A549 (cell line): ENCODE measurements around the gene ULK4. TPM values are rescaled to one million over a fixed set of nuclear protein-coding genes. Genes with fewer than 3 reads are reported as not detected.

Experiments
- ATAC-seq, 2 experiments: fragments of 200-7000 bp in 1 of 2; fragments of >200 bp in 1 of 2; cut with Nextera tagmentation in 1 of 2; cut with Tn5 transposase in 1 of 2; 3 replicates each; pipeline versions ENCODE4 v1.8.0 to v1.9.1; 2018 to 2020; ENCODE audit warnings: mild to moderate bottlenecking in 1 of 2, moderate library complexity in 1 of 2
- CTCF ChIA-PET: fragments of 300-600 bp; sonication (Branson Sonifier 250); formaldehyde crosslinking; extraction: SDS; loops from one replicate; lab custom pipeline; 2021; ENCODE audit warnings: antibody characterized with exemption, inconsistent platforms; lab: Yijun Ruan, JAX
- POLR2A ChIA-PET: fragments of 350-600 bp; formaldehyde crosslinking; extraction: SDS; loops from one replicate; lab custom pipeline; 2021; ENCODE audit warnings: antibody characterized with exemption, inconsistent platforms; lab: Yijun Ruan, JAX
- DNase-seq, 2 experiments: peaks; one replicate each; pipeline versions ENCODE4 v3.0.0 to v3.0.0-alpha.2; 2011 to 2016; ENCODE audit warnings: low read depth in 1 of 2, low spot score in 1 of 2
- FAIRE-seq: peaks from 2 replicates; lab custom pipeline; 2011; peaks lifted over from hg19 to GRCh38; lab: Jason Lieb, UNC
- H3K27ac ChIP-seq, 2 experiments: fragments of >200 bp; sonication (Bioruptor Twin); formaldehyde crosslinking; 3 replicates each; pipeline ENCODE4 v1.5.1; 2016 to 2017
- H3K4me1 ChIP-seq: fragments of >200 bp; sonication (Bioruptor Twin); formaldehyde crosslinking; 3 replicates; pipeline ENCODE4 v1.6.1; 2016
- H3K4me2 ChIP-seq: fragments of >200 bp; sonication (Bioruptor Twin); formaldehyde crosslinking; 3 replicates; pipeline ENCODE4 v1.6.1; 2016
- H3K4me3 ChIP-seq: fragments of >200 bp; sonication (Bioruptor Twin); formaldehyde crosslinking; 3 replicates; pipeline ENCODE4 v1.5.1; 2016
- H3K9me3 ChIP-seq: fragments of >200 bp; sonication (Bioruptor Twin); formaldehyde crosslinking; 3 replicates; pipeline ENCODE4 v1.6.1; 2016
- CEBPB ChIP-seq, 2 experiments: fragments of >200 bp in 1 of 2; sonication (Bioruptor Twin) in 1 of 2; formaldehyde crosslinking in 1 of 2; IDR thresholded peaks; 2 replicates each; pipeline ENCODE4 v1.6.1; 2012 to 2016
- CHD4 ChIP-seq: fragments of 200-600 bp; sonication (generic); IDR thresholded peaks from 2 replicates; pipeline ENCODE4 v1.6.1; 2016; ENCODE audit warnings: antibody characterized with exemption, mild to moderate bottlenecking, borderline replicate concordance
- ELK1 ChIP-seq: fragments of 150-350 bp; IDR thresholded peaks from 2 replicates; pipeline ENCODE4 v1.6.1; 2014; ENCODE audit warnings: low read depth, mild to moderate bottlenecking, low read length
- EP300 ChIP-seq, 2 experiments: fragments of >200 bp; sonication (Bioruptor Twin); formaldehyde crosslinking; IDR thresholded peaks; 2 replicates in 1 of 2; 3 replicates in 1 of 2; pipeline ENCODE4 v1.6.1; 2016 to 2017
- FOSB ChIP-seq: fragments of 250-450 bp; sonication (Bioruptor Pico); IDR thresholded peaks from 2 replicates; pipeline ENCODE4 v1.5.0; 2020; ENCODE audit warnings: mild to moderate bottlenecking, moderate library complexity
- FOSL2 ChIP-seq, 2 experiments: fragments of 450-650 bp in 1 of 2; fragments of >200 bp in 1 of 2; sonication (Bioruptor Twin) in 1 of 2; formaldehyde crosslinking; IDR thresholded peaks; 2 replicates each; pipeline versions ENCODE4 v1.5.0 to v1.6.1; 2016 to 2020; ENCODE audit warnings: mild to moderate bottlenecking in 1 of 2, moderate library complexity in 1 of 2
- HEYL ChIP-seq: fragments of 250-450 bp; sonication (Bioruptor Pico); IDR thresholded peaks from 2 replicates; pipeline ENCODE4 v1.8.0; 2021; ENCODE audit warnings: mild to moderate bottlenecking, moderate library complexity
- HMGXB4 ChIP-seq: fragments of 250-450 bp; sonication (Bioruptor Pico); IDR thresholded peaks from 2 replicates; pipeline ENCODE4 v1.5.0; 2021; ENCODE audit warnings: mild to moderate bottlenecking, moderate library complexity, borderline replicate concordance
- HOXA7 ChIP-seq: fragments of 250-450 bp; sonication (Bioruptor Pico); IDR thresholded peaks from 2 replicates; pipeline ENCODE4 v1.5.0; 2020; ENCODE audit warnings: mild to moderate bottlenecking, moderate library complexity
- HOXB13 ChIP-seq: fragments of 250-450 bp; sonication (Bioruptor Pico); IDR thresholded peaks from 2 replicates; pipeline ENCODE4 v1.5.0; 2020; ENCODE audit warnings: low read depth, mild to moderate bottlenecking, moderate library complexity
- JUN ChIP-seq, 2 experiments: fragments of >200 bp; sonication (Bioruptor Twin); formaldehyde crosslinking; IDR thresholded peaks; 2 replicates in 1 of 2; 3 replicates in 1 of 2; pipeline ENCODE4 v1.6.1; 2016 to 2017
- JUNB ChIP-seq: fragments of >200 bp; sonication (Bioruptor Twin); formaldehyde crosslinking; IDR thresholded peaks from 2 replicates; pipeline ENCODE4 v1.6.1; 2016
- KDM1A ChIP-seq: fragments of 200-600 bp; sonication (generic); IDR thresholded peaks from 2 replicates; pipeline ENCODE4 v1.6.1; 2016; ENCODE audit warnings: low read depth, mild to moderate bottlenecking
- NPAS2 ChIP-seq: fragments of 250-450 bp; sonication (Bioruptor Pico); IDR thresholded peaks from 2 replicates; pipeline ENCODE4 v1.8.0; 2022; ENCODE audit warnings: mild to moderate bottlenecking, moderate library complexity, borderline replicate concordance
- POLR2A ChIP-seq: IDR thresholded peaks from 2 replicates; pipeline ENCODE4 v1.6.1; 2012; ENCODE audit warnings: mild to moderate bottlenecking, low read length
- TFCP2L1 ChIP-seq: fragments of 250-450 bp; sonication (Bioruptor Pico); IDR thresholded peaks from 2 replicates; pipeline ENCODE4 v1.5.0; 2021; ENCODE audit warnings: mild to moderate bottlenecking
- TP53 ChIP-seq: fragments of 250-450 bp; sonication (Bioruptor Pico); IDR thresholded peaks from 2 replicates; pipeline ENCODE4 v1.5.0; 2021; ENCODE audit warnings: mild to moderate bottlenecking, moderate library complexity
- ZFP36 ChIP-seq: fragments of 450-650 bp; IDR thresholded peaks from 2 replicates; pipeline ENCODE4 v1.6.1; 2014; ENCODE audit warnings: borderline replicate concordance; ENCODE audit not compliant: partially characterized antibody
- ZNF302 ChIP-seq: fragments of 250-450 bp; sonication (Bioruptor Pico); IDR thresholded peaks from 2 replicates; pipeline ENCODE4 v1.9.0; 2021; ENCODE audit warnings: inconsistent platforms, mild to moderate bottlenecking, moderate library complexity
- WGBS: methylation state at CpG from one replicate; pipeline ENCODE4 v1.1.6; 2017; ENCODE audit errors: missing lambda C conversion rate; 5-methylcytosine and 5-hydroxymethylcytosine counted together
- polyA plus RNA-seq, 4 experiments: library from polyadenylated mRNA; depleted of rRNA in 3 of 4; stranded (reverse); fragments of >200 nt; fragmentation: RNase III in 1 of 4; extraction: RNeasy Plus Mini Kit Qiagen cat#74134 plus additional on column Dnase treatment in 1 of 4; gene quantifications; 2 replicates in 3 of 4; 3 replicates in 1 of 4; pipeline ENCODE4 v1.2.3, GENCODE V29; 2011 to 2017
- TF ChIP-seq, protein P1 (sequence below): fragments of 450-650 bp; IDR thresholded peaks from 2 replicates; pipeline ENCODE4 v1.6.1; 2014; ENCODE audit warnings: antibody characterized with exemption
- TF ChIP-seq, protein P2 (sequence below): fragments of >200 bp; sonication (Bioruptor Twin); formaldehyde crosslinking; IDR thresholded peaks from 2 replicates; pipeline ENCODE4 v1.6.1; 2016
- TF ChIP-seq, protein P3 (sequence below): fragments of 200-600 bp; sonication (generic); IDR thresholded peaks from 2 replicates; pipeline ENCODE4 v1.6.1; 2016; ENCODE audit warnings: antibody characterized with exemption, mild to moderate bottlenecking, moderate library complexity

ULK4 gene
- polyA plus RNA-seq, 2 of the 4 experiments (the other 2 are of a cell fraction): 4.9 to 7.7 TPM

DNA sequence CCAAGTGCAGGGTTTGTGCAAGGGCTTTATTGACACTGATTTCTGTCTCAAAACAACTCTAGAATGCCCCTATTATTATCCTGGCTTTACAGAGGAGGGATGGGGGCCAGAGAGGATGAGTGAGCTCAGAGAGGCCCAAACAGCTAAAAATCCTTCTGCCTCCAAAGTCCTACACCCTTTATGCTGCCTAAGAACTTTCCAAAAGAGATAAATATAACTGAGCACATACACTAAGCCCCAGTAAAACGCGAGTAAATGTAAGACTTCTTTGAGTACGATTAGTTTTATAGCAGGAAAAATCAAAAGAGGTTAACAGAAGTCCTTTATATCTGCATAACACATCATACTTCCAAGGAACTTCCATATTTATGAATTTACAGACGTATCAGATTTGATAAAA, 613.5 kb downstream of the ULK4 start:
- 83% methylated on average over 4 of the region's 4 CpGs for WGBS
- no peaks in the 10 kb centered on the region for H3K4me1 ChIP-seq
- no peak for FAIRE-seq
- H3K27ac ChIP-seq: no peak overlapping the region
- ChIA-PET CTCF (interaction anchor here (1.9 kb wide), 1 partner anchor 764 kb away, joined by 4 read pairs; no protein-coding TSS in a partner anchor), POLR2A (no interaction called here)
- ATAC-seq: no peak
- no peaks in the 10 kb centered on the region; the same call in 2 of the 3 replicates for H3K9me3 ChIP-seq
- no peak overlapping the region for H3K4me2 ChIP-seq
- TF ChIP-seq, protein P1, sequence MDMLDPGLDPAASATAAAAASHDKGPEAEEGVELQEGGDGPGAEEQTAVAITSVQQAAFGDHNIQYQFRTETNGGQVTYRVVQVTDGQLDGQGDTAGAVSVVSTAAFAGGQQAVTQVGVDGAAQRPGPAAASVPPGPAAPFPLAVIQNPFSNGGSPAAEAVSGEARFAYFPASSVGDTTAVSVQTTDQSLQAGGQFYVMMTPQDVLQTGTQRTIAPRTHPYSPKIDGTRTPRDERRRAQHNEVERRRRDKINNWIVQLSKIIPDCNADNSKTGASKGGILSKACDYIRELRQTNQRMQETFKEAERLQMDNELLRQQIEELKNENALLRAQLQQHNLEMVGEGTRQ: no peak
- no peak for TF ChIP-seq JUNB
- no peak for TF ChIP-seq ELK1
- TF ChIP-seq NPAS2 (CRISPR knock-in tag): no peak
- no peak for TF ChIP-seq CHD4
- no peak for DNase-seq
- no peak overlapping the region for H3K4me3 ChIP-seq

DNA sequence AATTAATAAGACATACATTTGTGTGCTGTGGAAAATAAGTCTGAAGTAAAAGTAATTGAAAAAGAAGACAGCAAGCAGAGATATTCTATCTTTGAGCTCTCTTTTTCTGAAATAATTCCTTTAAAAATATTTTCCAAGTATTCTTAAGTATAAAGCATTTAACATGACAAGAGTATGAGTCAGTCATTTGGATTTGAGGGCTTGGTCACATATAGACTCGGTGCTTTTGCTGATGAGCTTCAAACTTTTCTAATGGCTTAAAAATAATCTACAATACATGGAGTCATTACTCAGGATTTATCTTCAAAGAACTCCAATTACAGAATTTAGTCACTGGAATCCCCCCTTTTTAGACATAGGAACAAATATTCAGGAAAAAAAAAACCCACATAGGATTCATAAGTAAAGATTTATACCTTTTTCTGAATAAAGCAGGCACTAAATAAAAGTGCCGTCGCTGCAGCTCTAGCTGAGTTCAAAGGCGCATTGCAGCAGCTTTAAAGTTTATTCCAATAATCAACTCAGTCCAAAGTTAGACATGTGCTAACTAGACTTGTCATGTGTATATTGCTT, 615.1 kb downstream of the ULK4 start:
- CTCF ChIA-PET: no interaction called here
- WGBS: 72% methylated on average over 4 of the region's 4 CpGs
- POLR2A ChIA-PET: interaction anchor here (0.7 kb wide), 1 partner anchor 148 kb away, joined by 3 read pairs; the partner anchor contains the start of gene CTNNB1
- no peaks in the 10 kb centered on the region for H3K4me1 ChIP-seq
- no peak overlapping the region for H3K4me2 ChIP-seq
- H3K27ac ChIP-seq: no peak overlapping the region
- no peak overlapping the region for H3K4me3 ChIP-seq
- H3K9me3 ChIP-seq: no peaks in the 10 kb centered on the region; the same call in 2 of the 3 replicates
- ATAC-seq (no peak), DNase-seq (no peak), FAIRE-seq (no peak)
- TF ChIP-seq TP53 (CRISPR knock-in tag) (no peak), KDM1A (no peak), NPAS2 (CRISPR knock-in tag) (no peak), HOXA7 (CRISPR knock-in tag) (no peak), FOSL2 (IDR thresholded peaks at IDR 0.05) (no peak), FOSL2 (CRISPR knock-in tag; IDR thresholded peaks at IDR 0.05) (no peak), EP300 (IDR thresholded peaks at IDR 0.05) (no peak), JUN (IDR thresholded peaks at IDR 0.05) (no peak), HOXB13 (no peak), ZFP36 (no peak), FOSB (CRISPR knock-in tag) (no peak), TFCP2L1 (CRISPR knock-in tag) (no peak), HMGXB4 (CRISPR knock-in tag) (no peak), CEBPB (IDR thresholded peaks at IDR 0.05) (no peak), CHD4 (no peak), HEYL (CRISPR knock-in tag) (no peak), POLR2A (no peak), ZNF302 (CRISPR knock-in tag) (no peak)
- TF ChIP-seq, protein P2, sequence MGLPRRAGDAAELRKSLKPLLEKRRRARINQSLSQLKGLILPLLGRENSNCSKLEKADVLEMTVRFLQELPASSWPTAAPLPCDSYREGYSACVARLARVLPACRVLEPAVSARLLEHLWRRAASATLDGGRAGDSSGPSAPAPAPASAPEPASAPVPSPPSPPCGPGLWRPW: no peak
- TF ChIP-seq, protein P3, sequence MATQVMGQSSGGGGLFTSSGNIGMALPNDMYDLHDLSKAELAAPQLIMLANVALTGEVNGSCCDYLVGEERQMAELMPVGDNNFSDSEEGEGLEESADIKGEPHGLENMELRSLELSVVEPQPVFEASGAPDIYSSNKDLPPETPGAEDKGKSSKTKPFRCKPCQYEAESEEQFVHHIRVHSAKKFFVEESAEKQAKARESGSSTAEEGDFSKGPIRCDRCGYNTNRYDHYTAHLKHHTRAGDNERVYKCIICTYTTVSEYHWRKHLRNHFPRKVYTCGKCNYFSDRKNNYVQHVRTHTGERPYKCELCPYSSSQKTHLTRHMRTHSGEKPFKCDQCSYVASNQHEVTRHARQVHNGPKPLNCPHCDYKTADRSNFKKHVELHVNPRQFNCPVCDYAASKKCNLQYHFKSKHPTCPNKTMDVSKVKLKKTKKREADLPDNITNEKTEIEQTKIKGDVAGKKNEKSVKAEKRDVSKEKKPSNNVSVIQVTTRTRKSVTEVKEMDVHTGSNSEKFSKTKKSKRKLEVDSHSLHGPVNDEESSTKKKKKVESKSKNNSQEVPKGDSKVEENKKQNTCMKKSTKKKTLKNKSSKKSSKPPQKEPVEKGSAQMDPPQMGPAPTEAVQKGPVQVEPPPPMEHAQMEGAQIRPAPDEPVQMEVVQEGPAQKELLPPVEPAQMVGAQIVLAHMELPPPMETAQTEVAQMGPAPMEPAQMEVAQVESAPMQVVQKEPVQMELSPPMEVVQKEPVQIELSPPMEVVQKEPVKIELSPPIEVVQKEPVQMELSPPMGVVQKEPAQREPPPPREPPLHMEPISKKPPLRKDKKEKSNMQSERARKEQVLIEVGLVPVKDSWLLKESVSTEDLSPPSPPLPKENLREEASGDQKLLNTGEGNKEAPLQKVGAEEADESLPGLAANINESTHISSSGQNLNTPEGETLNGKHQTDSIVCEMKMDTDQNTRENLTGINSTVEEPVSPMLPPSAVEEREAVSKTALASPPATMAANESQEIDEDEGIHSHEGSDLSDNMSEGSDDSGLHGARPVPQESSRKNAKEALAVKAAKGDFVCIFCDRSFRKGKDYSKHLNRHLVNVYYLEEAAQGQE: no peak
- TF ChIP-seq, all 56 proteins: peak for 0
